ENCODE results near the gene FBXL13.

DNA sequence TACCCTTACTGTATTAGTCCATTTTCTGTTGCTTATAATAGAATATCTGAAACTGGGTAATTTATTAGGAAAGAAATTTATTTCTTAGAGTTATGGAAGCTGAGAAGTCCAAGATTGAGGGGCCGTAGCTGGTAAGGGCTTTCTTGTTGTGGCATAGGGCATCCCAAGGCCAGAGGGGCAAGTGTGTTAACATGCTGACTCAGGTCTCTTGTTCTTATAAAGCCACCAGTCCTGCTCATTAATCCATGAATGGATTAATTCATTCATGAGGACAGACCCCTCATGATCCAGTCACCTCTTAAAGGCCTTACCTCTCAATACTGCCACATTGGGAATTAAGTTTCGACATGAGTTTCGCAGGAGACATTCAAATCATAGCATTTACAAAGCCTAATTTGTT, 2.7 kb upstream of the FBXL13 start:
- TF ChIP-seq POLR2A (IDR thresholded peaks at IDR 0.05) = no peak
- TF ChIP-seq, protein P1, sequence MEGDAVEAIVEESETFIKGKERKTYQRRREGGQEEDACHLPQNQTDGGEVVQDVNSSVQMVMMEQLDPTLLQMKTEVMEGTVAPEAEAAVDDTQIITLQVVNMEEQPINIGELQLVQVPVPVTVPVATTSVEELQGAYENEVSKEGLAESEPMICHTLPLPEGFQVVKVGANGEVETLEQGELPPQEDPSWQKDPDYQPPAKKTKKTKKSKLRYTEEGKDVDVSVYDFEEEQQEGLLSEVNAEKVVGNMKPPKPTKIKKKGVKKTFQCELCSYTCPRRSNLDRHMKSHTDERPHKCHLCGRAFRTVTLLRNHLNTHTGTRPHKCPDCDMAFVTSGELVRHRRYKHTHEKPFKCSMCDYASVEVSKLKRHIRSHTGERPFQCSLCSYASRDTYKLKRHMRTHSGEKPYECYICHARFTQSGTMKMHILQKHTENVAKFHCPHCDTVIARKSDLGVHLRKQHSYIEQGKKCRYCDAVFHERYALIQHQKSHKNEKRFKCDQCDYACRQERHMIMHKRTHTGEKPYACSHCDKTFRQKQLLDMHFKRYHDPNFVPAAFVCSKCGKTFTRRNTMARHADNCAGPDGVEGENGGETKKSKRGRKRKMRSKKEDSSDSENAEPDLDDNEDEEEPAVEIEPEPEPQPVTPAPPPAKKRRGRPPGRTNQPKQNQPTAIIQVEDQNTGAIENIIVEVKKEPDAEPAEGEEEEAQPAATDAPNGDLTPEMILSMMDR (IDR thresholded peaks at IDR 0.05) = no peak
